GM19438 (cell line): ENCODE data around the gene ZNF385D.

ENCODE experiments used
- ATAC-seq: cut with Tn5 transposase; IDR thresholded peaks from one replicate; pipeline ENCODE4 v1.9.1; 2021; ENCODE audit warnings: low read depth; ENCODE audit not compliant: unreplicated experiment

The ZNF385D gene

GRCh38 chr3:21682206-21682605 is 68.8 kb downstream of the ZNF385D start:
- ATAC-seq = no peak

- ATAC-seq = no peak
These were observed 77.6 kb downstream of the ZNF385D start for GRCh38 chr3:21673393-21673792.

- no peak for ATAC-seq
These were observed 78.7 kb downstream of the ZNF385D start for GRCh38 chr3:21672303-21672702.

- ATAC-seq = no peak
These were observed 80.6 kb downstream of the ZNF385D start for GRCh38 chr3:21670386-21670785.

GRCh38 chr3:21668012-21668411 is 83.0 kb downstream of the ZNF385D start:
- no peak for ATAC-seq

GRCh38 chr3:21665444-21666100 is 85.4 kb downstream of the ZNF385D start:
- no peak for ATAC-seq

- no peak for ATAC-seq
These were observed 86.0 kb downstream of the ZNF385D start for GRCh38 chr3:21664996-21665395.

GRCh38 chr3:21662403-21662802 is 88.6 kb downstream of the ZNF385D start:
- no peak for ATAC-seq

GRCh38 chr3:21654662-21655061 is 96.3 kb downstream of the ZNF385D start:
- ATAC-seq = no peak

GRCh38 chr3:21654241-21654640 is 96.8 kb downstream of the ZNF385D start:
- ATAC-seq = no peak

GRCh38 chr3:21649519-21649918 is 101.5 kb downstream of the ZNF385D start:
- no peak for ATAC-seq

GRCh38 chr3:21647961-21648360 is 103.0 kb downstream of the ZNF385D start:
- ATAC-seq = no peak

- no peak for ATAC-seq
These were observed 105.7 kb downstream of the ZNF385D start for GRCh38 chr3:21645121-21645897.

- no peak for ATAC-seq
These were observed 106.7 kb downstream of the ZNF385D start for GRCh38 chr3:21644268-21644667.

- ATAC-seq = no peak
These were observed 107.3 kb downstream of the ZNF385D start for GRCh38 chr3:21643752-21644151.

- no peak for ATAC-seq
These were observed 108.6 kb downstream of the ZNF385D start for GRCh38 chr3:21642433-21642832.

GRCh38 chr3:21641959-21642358 is 109.1 kb downstream of the ZNF385D start:
- ATAC-seq = no peak

- ATAC-seq = no peak
These were observed 112.5 kb downstream of the ZNF385D start for GRCh38 chr3:21638488-21638887.

GRCh38 chr3:21634112-21634511 is 116.9 kb downstream of the ZNF385D start:
- no peak for ATAC-seq

GRCh38 chr3:21624524-21624923 is 126.5 kb downstream of the ZNF385D start:
- ATAC-seq = no peak

- ATAC-seq = no peak
These were observed 129.8 kb downstream of the ZNF385D start for GRCh38 chr3:21621181-21621651.
